Measurements from ENCODE around the gene TXNDC12.

GRCh38 chr1:52102336-52103013, 47.5 kb upstream of the TXNDC12 start:
- no peak for TF ChIP-seq CTCF (IDR thresholded peaks at IDR 0.05)
- TF ChIP-seq POLR2AphosphoS5 (IDR thresholded peaks at IDR 0.05): no peak
- TF ChIP-seq EP300 (IDR thresholded peaks at IDR 0.05): no peak

Measured in gastroesophageal sphincter (tissue), 3 donors.